HG03520 (cell line): ENCODE data around the gene SUV39H2.
A peak's percentile ranks its signal among the peaks of the same experiment; 100 is the strongest.
"Not testable (repeated sequence)": the region's sequence is repeated elsewhere in the genome, so short reads cannot be mapped to it uniquely, and the experiment has no call there.

Source experiments
- ATAC-seq: cut with Tn5 transposase; IDR thresholded peaks from one replicate; pipeline ENCODE4 v1.9.1; 2021; ENCODE audit warnings: mild to moderate bottlenecking, moderate library complexity; ENCODE audit not compliant: unreplicated experiment

SUV39H2 gene

GRCh38 chr10:14878266-14879123, at the start of gene SUV39H2:
TSS of gene SUV39H2 (plus strand) at chr10:14878866. CDS start at chr10:14878889, 23 bp downstream.
- peak; percentile 92 for ATAC-seq

- ATAC-seq = no peak
These were observed 45.6 kb upstream of the SUV39H2 start for GRCh38 chr10:14833106-14833505.

- ATAC-seq = no peak
These were observed 42.5 kb upstream of the SUV39H2 start for GRCh38 chr10:14836208-14836607.

- no peak for ATAC-seq
These were observed 41.5 kb upstream of the SUV39H2 start for GRCh38 chr10:14837003-14837756.

GRCh38 chr10:14837757-14838581, 40.7 kb upstream of the SUV39H2 start, which contains the start of the genes CDNF, HSPA14 and MSANTD7:
TSS of gene CDNF (minus strand) at chr10:14838037. CDS start at chr10:14837946, 91 bp downstream.
TSS of gene HSPA14 (plus strand) at chr10:14838306. CDS start at chr10:14838403, 97 bp downstream.
TSS of gene MSANTD7 (plus strand) at chr10:14838306. CDS start at chr10:14842285, 3,979 bp downstream.
- ATAC-seq = peak; percentile 92

- no peak for ATAC-seq
These were observed 39.9 kb upstream of the SUV39H2 start for GRCh38 chr10:14838582-14839304.

GRCh38 chr10:14839305-14839695, 39.4 kb upstream of the SUV39H2 start:
- no peak for ATAC-seq

- no peak for ATAC-seq
These were observed 38.5 kb upstream of the SUV39H2 start for GRCh38 chr10:14840178-14840577.

GRCh38 chr10:14843327-14843988, 35.2 kb upstream of the SUV39H2 start:
- no peak for ATAC-seq

GRCh38 chr10:14844948-14845347, 33.7 kb upstream of the SUV39H2 start:
- ATAC-seq = no peak

GRCh38 chr10:14852236-14852635, 26.4 kb upstream of the SUV39H2 start:
- no peak for ATAC-seq

GRCh38 chr10:14855453-14855852, 23.2 kb upstream of the SUV39H2 start:
- no peak for ATAC-seq

GRCh38 chr10:14858338-14858960, 20.2 kb upstream of the SUV39H2 start:
- no peak for ATAC-seq

GRCh38 chr10:14859043-14859442, 19.6 kb upstream of the SUV39H2 start:
- no peak for ATAC-seq

- no peak for ATAC-seq
These were observed 18.9 kb upstream of the SUV39H2 start for GRCh38 chr10:14859775-14860174.

- ATAC-seq = no peak
These were observed 17.9 kb upstream of the SUV39H2 start for GRCh38 chr10:14860791-14861190.

- ATAC-seq = not testable (repeated sequence)
These were observed 14.2 kb upstream of the SUV39H2 start for GRCh38 chr10:14864466-14864865.

- not testable (repeated sequence) for ATAC-seq
These were observed 13.8 kb upstream of the SUV39H2 start for GRCh38 chr10:14864871-14865270.
